T-cell (primary cell): ENCODE data around the gene SRCIN1. TPM values are rescaled to one million over a fixed set of nuclear protein-coding genes. Genes with fewer than 3 reads are reported as not detected.
"Not testable (repeated sequence)": the region's sequence is repeated elsewhere in the genome, so short reads cannot be mapped to it uniquely, and the experiment has no call there.

Experiments used
- ATAC-seq, 4 experiments: fragments of 200-7000 bp in 3 of 4; fragments of 150-1000 bp in 1 of 4; cut with Tn5 transposase; replicated peaks in 1 of 4; 1 replicate in 3 of 4; 2 replicates in 1 of 4; pipeline ENCODE4 v1.10.0; 2021; ENCODE audit warnings: moderate library complexity in 3 of 4, mild to moderate bottlenecking in 2 of 4, moderate number of reproducible peaks in 1 of 4
- CTCF ChIA-PET, 2 donors: fragments of 300-600 bp; sonication (Branson Sonifier 250); formaldehyde crosslinking; loops; one replicate each; lab custom pipeline; 2022; ENCODE audit warnings: antibody characterized with exemption in 2 of 2; lab: Charles Lee
- POLR2A ChIA-PET, 2 donors: fragments of 300-600 bp; sonication (Branson Sonifier 250); formaldehyde crosslinking; loops; one replicate each; lab custom pipeline; 2022; ENCODE audit warnings: antibody characterized with exemption in 2 of 2; lab: Charles Lee
- DNase-seq, 35 experiments: peaks; one replicate each; pipeline versions ENCODE4 v3.0.0 to v3.0.0-alpha.2; 2013 to 2023
- H3K27ac ChIP-seq: one replicate; pipeline ENCODE4 v1.5.1; 2013; ENCODE audit warnings: low read length
- H3K27me3 ChIP-seq, 2 experiments: replicated peaks in 1 of 2; 1 replicate in 1 of 2; 2 replicates in 1 of 2; pipeline versions ENCODE4 v1.6.1 to v1.7.0; 2013; ENCODE audit warnings: low read length in 1 of 2, mixed read lengths in 1 of 2; ENCODE audit not compliant: control insufficient read depth in 2 of 2, insufficient read depth in 2 of 2; ENCODE audit errors: extremely low read depth in 1 of 2
- H3K36me3 ChIP-seq, 2 donors: 1 replicate in 1 of 2; 2 replicates in 1 of 2; pipeline versions ENCODE4 v1.6.1 to v1.7.0; 2013; ENCODE audit warnings: low read length in 1 of 2; ENCODE audit not compliant: control insufficient read depth in 2 of 2, insufficient read depth in 1 of 2; ENCODE audit errors: extremely low read depth in 1 of 2
- H3K4me1 ChIP-seq, 2 experiments: 1 replicate in 1 of 2; 2 replicates in 1 of 2; pipeline versions ENCODE4 v1.6.1 to v1.7.0; 2013; ENCODE audit warnings: low read length in 2 of 2, mixed read lengths in 1 of 2; ENCODE audit not compliant: insufficient read depth in 2 of 2, control insufficient read depth in 1 of 2; ENCODE audit errors: extremely low read depth in 1 of 2
- H3K4me3 ChIP-seq, 2 donors: 1 replicate in 1 of 2; 2 replicates in 1 of 2; pipeline versions ENCODE4 v1.5.1 to v1.7.0; 2013; ENCODE audit warnings: mild to moderate bottlenecking in 2 of 2, low read length in 1 of 2, moderate library complexity in 1 of 2; ENCODE audit not compliant: control insufficient read depth in 1 of 2; ENCODE audit errors: extremely low read depth in 1 of 2
- H3K9me3 ChIP-seq: 2 replicates; pipeline ENCODE4 v1.7.0; 2013
- H3K27ac Mint-ChIP-seq, 2 donors: one replicate each; pipeline ENCODE4 v1.8.0; 2020 to 2021; ENCODE audit warnings: mild to moderate bottlenecking in 2 of 2, mixed read lengths in 2 of 2
- H3K27me3 Mint-ChIP-seq, 2 donors: one replicate each; pipeline ENCODE4 v1.8.0; 2021 to 2022; ENCODE audit warnings: mixed read lengths in 2 of 2
- H3K36me3 Mint-ChIP-seq: one replicate; pipeline ENCODE4 v1.8.0; 2021; ENCODE audit warnings: mixed read lengths
- H3K4me1 Mint-ChIP-seq, 3 donors: one replicate each; pipeline ENCODE4 v1.8.0; 2020 to 2022; ENCODE audit warnings: mixed read lengths in 3 of 3, mild to moderate bottlenecking in 1 of 3
- H3K4me3 Mint-ChIP-seq, 3 donors: one replicate each; pipeline ENCODE4 v1.8.0; 2020 to 2022; ENCODE audit warnings: mild to moderate bottlenecking in 3 of 3, mixed read lengths in 3 of 3, moderate library complexity in 3 of 3
- H3K9me3 Mint-ChIP-seq, 3 donors: one replicate each; pipeline ENCODE4 v1.8.0; 2020 to 2022; ENCODE audit warnings: mixed read lengths in 3 of 3
- WGBS: methylation state at CpG from one replicate; pipeline ENCODE4 v1.1.5; 2013; ENCODE audit warnings: missing lambda C conversion rate; ENCODE audit not compliant: insufficient coverage; 5-methylcytosine and 5-hydroxymethylcytosine counted together
- total RNA-seq, 35 experiments: library from RNA in 6 of 35; stranded (reverse) in 6 of 35; fragments of 120-200 nt in 1 of 35; gene quantifications; one replicate each; pipeline versions ENCODE4 v1.2.1 to v1.2.4 and lab custom pipeline; 2013 to 2026

The SRCIN1 gene
- total RNA-seq, 5 donors from 2014 or later (not counting 1 experiment from before 2014, with no cell fraction given) = 0.13 to 0.85 (median 0.28) TPM; not detected in 1

GRCh38 chr17:38501718-38502117, 104.0 kb downstream of the SRCIN1 start:
- H3K9me3 Mint-ChIP-seq, DNase-seq, H3K27me3 ChIP-seq, H3K27ac Mint-ChIP-seq, H3K4me3 Mint-ChIP-seq, H3K27ac ChIP-seq, H3K9me3 ChIP-seq, H3K36me3 Mint-ChIP-seq, H3K4me1 ChIP-seq, H3K4me1 Mint-ChIP-seq, CTCF ChIA-PET, ATAC-seq, POLR2A ChIA-PET, H3K4me3 ChIP-seq, H3K27me3 Mint-ChIP-seq, H3K36me3 ChIP-seq: not testable (repeated sequence)
- WGBS = no CpG with 5 or more reads among the region's 2 CpGs

GRCh38 chr17:38499230-38499629, 106.5 kb downstream of the SRCIN1 start:
- H3K27me3 ChIP-seq, H3K27me3 Mint-ChIP-seq, H3K36me3 Mint-ChIP-seq, H3K4me1 Mint-ChIP-seq, H3K27ac Mint-ChIP-seq, POLR2A ChIA-PET, CTCF ChIA-PET, H3K27ac ChIP-seq, DNase-seq, H3K4me1 ChIP-seq, H3K36me3 ChIP-seq, H3K4me3 ChIP-seq, H3K4me3 Mint-ChIP-seq, ATAC-seq, H3K9me3 Mint-ChIP-seq, H3K9me3 ChIP-seq: not testable (repeated sequence)
- no CpG with 5 or more reads among the region's 10 CpGs for WGBS

GRCh38 chr17:38498353-38498752, 107.4 kb downstream of the SRCIN1 start:
- ATAC-seq (no peak), DNase-seq (no peak)
- Histone ChIP-seq H3K4me1 (no peaks in the 10 kb centered on the region), H3K27ac (no peak overlapping the region), H3K36me3 (no peaks in the 10 kb centered on the region), H3K4me3 (no peak overlapping the region), H3K27me3 (peaks cover 0 to 4% of the 10 kb centered on the region in 2 experiments), H3K9me3 (no peaks in the 10 kb centered on the region)
- Mint-ChIP-seq H3K4me3 (no peak overlapping the region), H3K27me3 (no peaks in the 10 kb centered on the region), H3K36me3 (no peaks in the 10 kb centered on the region), H3K4me1 (no peaks in the 10 kb centered on the region), H3K27ac (no peak overlapping the region), H3K9me3 (peaks cover 0 to 3% (median 0%) of the 10 kb centered on the region in 3 donors)
- ChIA-PET CTCF (no interaction called here), POLR2A (no interaction called here)
- 100% methylated on average over 8 of the region's 14 CpGs for WGBS

- ATAC-seq, H3K4me1 Mint-ChIP-seq, H3K36me3 Mint-ChIP-seq, H3K9me3 Mint-ChIP-seq, H3K9me3 ChIP-seq, DNase-seq, H3K27me3 Mint-ChIP-seq, H3K4me1 ChIP-seq, H3K4me3 ChIP-seq, H3K27me3 ChIP-seq, H3K36me3 ChIP-seq, H3K4me3 Mint-ChIP-seq, H3K27ac ChIP-seq, POLR2A ChIA-PET, H3K27ac Mint-ChIP-seq: not testable (repeated sequence)
- CTCF ChIA-PET = interaction anchor here in 1 of 2 donors (0.6 kb wide), 1 partner anchor 86 kb away, joined by 6 read pairs; no protein-coding TSS in a partner anchor
- WGBS = 100% methylated on average over 3 of the region's 10 CpGs
These were observed 108.1 kb downstream of the SRCIN1 start for GRCh38 chr17:38497656-38498055.

GRCh38 chr17:38494152-38494551, 111.6 kb downstream of the SRCIN1 start:
- ATAC-seq, H3K36me3 Mint-ChIP-seq, DNase-seq, H3K36me3 ChIP-seq, H3K4me1 ChIP-seq, H3K9me3 Mint-ChIP-seq, H3K4me1 Mint-ChIP-seq, POLR2A ChIA-PET, H3K27me3 Mint-ChIP-seq, H3K4me3 ChIP-seq, CTCF ChIA-PET, H3K27ac ChIP-seq, H3K4me3 Mint-ChIP-seq, H3K27ac Mint-ChIP-seq, H3K9me3 ChIP-seq: not testable (repeated sequence)
- H3K27me3 ChIP-seq = peaks cover 0 to 23% of the 10 kb centered on the region in 2 experiments
- WGBS = 94% methylated on average over 10 of the region's 16 CpGs

GRCh38 chr17:38492067-38493040, 113.4 kb downstream of the SRCIN1 start:
- peak; percentile 71 to 85 (median 79) for ATAC-seq
- not testable (repeated sequence) for H3K27ac Mint-ChIP-seq

More at GRCh38 chr17:38492067-38493040, 113.4 kb downstream of the SRCIN1 start:
- H3K9me3 ChIP-seq, H3K27ac ChIP-seq, POLR2A ChIA-PET, H3K27me3 Mint-ChIP-seq, H3K4me1 Mint-ChIP-seq, H3K4me3 Mint-ChIP-seq, H3K36me3 Mint-ChIP-seq, H3K4me3 ChIP-seq, H3K36me3 ChIP-seq, H3K4me1 ChIP-seq, H3K9me3 Mint-ChIP-seq: not testable (repeated sequence)
- H3K27me3 ChIP-seq = peaks cover 0 to 23% of the 10 kb centered on the region in 2 experiments
- peak; percentile 74 to 92 (median 87) for DNase-seq
- 60% methylated on average over 5 of the region's 14 CpGs for WGBS
- CTCF ChIA-PET = interaction anchor here in 1 of 2 donors (1.2 kb wide), 1 partner anchor 95 kb away, joined by 4 read pairs; no protein-coding TSS in a partner anchor
